Measurements from ENCODE around the gene AP3S2.

AP3S2 gene

DNA sequence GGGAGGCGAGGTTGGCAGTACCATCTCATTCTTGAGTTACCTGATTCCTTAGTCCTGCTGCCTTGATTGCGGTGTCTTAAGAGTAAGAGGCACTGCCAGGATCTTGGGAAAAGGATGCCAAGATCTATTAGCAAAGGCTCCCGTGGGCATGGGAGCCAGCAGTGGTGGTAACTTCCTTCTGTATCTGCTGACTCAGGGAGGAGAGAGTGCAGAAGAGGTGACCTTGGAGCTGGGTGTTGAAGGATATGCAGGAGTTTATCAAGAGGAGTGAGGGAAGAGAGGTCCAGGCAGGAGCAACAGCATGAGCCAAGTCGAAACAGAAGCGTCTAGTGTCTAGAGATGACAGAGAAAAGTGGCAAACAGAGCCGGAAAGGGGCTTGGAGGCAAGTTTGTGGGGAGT lies 113.2 kb downstream of the AP3S2 start:
- H3K27ac Mint-ChIP-seq = peak overlapping the region; percentile 85

More for the DNA sequence above, 113.2 kb downstream of the AP3S2 start:
- H3K4me1 Mint-ChIP-seq (ENCODE audit: low read depth) = peaks cover 63% of the 10 kb centered on the region
- intact Hi-C loops (cut with micrococcal nuclease) = no loop called here
- H3K36me3 Mint-ChIP-seq (ENCODE audit: low read depth) = peaks cover 20% of the 10 kb centered on the region
- no peaks in the 10 kb centered on the region for H3K9me3 Mint-ChIP-seq
- peaks cover 22% of the 10 kb centered on the region for H3K27me3 Mint-ChIP-seq
- H3K4me3 Mint-ChIP-seq = peak overlapping the region; percentile 27
